ENCODE data around the gene SHANK1. TPM values are rescaled to one million over a fixed set of nuclear protein-coding genes. Genes with fewer than 3 reads are reported as not detected.

Gene SHANK1
- total RNA-seq, 1 donor from 2014 or later: 6.3 TPM

DNA sequence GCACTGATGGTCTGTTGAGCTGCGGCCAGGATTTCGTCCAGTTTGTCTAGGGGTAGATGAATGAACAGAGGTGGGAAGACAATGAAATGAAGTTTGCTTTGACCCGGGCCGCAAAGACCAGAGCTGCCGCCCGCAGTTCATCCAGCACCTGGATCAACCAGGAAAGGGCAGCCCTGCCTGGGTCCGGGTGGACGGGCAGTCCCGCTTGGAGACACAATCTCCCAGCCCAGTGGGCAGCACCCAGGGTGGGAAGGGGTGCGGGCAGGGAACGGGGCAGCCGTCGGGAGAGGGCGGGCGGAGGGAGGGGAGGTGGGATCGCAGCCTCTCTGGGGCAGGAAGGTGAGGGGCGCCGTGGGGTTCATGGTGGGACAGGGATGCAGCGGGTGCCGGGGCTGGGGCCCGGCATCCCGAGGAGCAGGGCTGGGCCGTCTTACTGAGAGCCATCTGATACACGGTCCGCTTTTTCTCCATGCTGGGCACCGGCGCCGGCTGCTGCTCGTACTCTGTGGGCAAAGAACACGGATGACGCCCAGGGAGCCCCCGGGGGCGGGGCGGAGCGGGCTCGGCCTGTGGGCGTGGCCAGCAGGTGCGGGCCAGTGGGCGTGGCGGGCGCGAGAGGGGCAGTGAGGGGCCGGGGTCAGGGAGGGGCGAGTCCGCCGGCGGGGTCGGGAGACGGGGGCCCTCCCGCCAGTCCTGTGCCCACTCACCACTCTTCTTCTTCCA is 33.1 kb downstream of the SHANK1 start:
- DNase-seq: no peak

DNA sequence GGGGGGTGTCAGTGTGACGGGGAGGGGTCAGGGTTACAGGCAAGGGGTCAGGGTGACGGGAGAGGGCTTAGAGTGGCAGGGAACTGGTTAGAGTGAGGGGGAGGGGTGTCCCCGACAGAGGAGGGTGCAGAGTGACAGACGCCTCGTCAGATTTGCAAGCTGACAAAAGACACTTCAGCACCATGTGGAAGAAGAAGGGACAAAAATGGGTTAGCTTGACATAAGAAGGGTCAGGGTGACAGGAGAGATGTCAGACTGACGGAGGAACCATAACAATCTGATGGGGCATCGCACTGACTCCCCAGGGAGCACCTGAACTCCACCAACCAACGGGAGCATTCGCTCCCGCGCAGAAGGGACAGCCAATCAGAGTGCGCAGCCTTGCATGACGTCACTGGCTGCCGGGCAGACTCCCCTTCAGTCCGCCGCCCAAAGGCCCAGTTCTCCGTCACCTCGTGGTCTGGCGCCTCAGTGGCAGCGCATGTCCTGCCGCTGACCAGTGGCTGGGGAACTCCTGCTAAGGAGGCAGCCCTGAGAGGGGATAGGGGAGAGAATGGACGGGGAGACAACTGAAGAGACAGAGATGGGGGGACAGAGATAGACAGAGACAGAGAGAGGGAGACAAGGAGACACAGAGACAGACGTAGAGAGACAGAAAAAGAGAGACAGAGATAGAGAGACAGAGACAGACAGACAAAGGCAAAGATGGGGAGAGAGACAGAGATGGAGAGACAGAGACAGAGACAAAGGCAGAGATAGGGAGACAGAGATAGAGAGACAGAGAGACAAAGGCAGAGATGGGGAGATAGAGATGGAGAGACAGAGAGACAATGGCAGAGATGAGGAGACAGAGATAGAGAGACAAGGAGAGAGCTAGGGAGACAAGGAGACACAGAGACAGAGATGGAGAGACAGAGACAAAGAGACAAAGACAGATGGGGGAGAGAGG is 40.2 kb downstream of the SHANK1 start:
- DNase-seq: peak; percentile 78

DNA sequence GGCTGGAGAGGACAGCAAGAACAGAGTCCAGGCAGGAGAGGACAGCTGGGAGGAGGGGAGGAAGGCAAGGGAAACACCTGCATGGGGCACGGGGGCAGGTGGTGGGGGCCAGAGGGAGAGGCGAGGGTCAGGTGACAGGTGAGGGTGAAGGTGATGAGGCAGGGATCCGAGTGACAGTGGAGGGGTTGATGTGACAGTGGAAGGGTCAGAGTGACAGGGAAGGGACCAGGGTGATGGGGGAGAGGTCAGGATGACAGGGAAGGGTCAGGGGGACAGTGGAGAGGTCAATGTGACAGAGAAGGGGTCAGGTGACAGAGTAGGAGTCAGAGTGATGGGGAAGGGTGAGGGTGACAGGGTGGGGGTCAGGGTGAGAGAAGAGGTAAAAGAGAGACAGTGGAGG is 41.3 kb downstream of the SHANK1 start:
- no peak for DNase-seq

DNA sequence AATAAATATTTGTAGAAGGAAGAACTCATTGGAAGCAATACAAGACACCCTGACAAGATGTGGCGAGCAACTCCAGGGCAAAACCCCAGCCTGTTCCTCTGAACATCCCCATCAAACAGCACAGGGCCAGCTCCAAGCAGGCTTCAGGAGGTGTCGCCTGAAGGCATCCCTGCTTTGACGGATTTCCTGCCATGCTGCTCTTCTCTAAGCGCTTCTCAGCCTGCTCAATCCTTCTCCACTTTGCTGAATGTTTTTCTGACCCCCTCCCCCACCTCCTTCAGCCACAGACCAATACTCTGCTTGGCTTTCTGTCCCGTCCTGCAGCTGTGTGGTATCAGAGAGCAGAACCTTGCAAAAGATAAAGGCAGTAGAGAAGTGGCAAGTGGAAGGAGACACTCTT is 42.0 kb downstream of the SHANK1 start:
- DNase-seq: no peak

DNA sequence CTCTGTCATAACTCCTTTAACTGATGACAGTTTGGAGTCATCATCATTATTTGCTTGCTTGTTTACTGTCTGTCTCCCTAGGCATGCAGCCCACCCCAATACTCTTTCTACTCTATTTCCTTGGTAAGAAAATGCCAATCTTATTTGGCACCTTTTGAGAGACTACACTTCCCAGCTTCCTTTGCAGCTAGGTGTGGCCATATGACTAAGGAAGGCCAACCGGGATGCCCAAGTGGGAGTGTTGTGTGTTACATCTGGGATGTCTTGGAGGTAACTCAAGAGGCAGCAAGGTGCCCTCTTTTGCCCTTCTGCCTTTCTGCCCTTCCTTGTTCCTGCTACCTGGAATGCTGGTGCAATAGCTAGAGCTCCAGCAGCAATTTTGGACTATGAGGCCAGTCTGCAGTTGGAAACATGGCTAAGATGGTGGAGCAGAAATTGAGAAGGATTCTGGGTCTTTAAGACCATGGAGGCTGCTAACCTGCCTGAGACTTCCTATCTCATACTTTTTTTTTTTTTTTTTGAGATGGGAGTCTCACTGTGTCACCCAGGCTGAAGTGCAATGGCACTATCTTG is 42.9 kb downstream of the SHANK1 start:
- no peak for DNase-seq

DNA sequence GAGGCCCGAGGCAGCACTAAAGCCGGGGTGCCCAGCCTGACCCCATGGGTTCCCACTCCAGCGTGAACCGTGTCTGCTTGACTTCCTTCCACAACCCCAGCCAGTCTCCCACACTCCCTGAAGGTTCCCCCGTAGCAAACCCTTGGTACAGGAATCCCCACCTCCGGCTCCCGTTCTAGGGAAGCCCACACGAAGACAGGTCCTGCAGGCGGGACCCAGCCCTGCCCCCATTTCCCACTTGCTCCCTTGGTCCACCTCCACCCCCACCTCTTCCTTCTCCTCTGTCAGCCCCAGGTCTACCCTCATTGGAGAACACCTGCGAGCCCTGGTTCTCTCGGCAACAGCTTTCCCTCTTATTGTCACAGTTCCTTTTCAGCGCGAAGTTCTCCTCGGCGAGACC is 46.5 kb downstream of the SHANK1 start:
- no peak for DNase-seq

DNA sequence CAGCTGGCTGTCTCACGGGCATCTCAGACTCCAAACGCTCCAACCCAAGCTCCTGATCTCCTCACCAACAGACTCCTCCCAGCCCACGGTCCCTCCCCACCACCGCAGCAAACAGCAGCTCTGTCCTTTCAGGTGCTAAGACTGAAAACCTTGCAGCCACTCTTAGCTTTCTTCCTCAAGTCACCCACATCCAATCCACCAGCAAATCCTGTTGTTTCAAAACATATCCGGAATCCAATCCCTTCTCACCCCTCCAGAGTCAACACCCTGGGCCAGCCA is 49.6 kb downstream of the SHANK1 start:
- DNase-seq: no peak

DNA sequence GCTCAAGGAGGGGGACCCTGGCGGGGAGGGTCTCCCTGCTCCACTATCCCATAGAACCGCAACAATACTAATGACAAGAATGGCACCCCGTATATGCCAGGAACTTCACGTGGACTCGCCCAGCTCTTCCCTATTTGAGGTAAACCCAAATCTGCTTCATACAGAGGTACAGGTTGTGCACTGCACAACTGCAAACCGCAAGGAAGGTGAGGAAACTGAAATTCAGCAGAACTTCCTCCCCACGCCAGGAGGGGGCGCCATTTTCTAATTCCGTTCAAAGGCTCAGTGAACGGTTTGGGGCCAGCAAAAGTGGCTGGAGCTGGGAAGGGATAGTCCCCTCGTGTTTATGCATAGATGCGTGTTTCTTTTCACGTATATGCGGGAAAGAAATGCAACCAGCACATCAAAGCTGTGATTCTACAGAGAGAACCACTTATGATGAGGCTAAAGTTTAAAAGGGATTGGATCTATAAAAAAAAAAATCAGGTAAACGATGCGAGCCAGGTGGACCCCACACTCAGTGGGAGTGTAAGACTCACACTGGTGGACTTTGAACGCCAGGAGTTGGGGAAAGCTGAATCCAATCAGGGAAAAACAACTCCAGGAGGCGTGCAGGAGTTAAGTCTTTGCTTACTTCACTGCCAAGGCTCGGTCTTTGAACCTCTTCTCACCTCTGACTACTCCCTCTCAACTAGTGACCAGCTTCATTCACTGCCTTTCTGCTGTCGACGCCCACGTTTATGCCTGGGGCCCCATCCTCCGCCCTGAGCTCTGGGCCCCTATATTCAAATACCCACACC is 50.1 kb downstream of the SHANK1 start:
- peak; percentile 31 for DNase-seq

DNA sequence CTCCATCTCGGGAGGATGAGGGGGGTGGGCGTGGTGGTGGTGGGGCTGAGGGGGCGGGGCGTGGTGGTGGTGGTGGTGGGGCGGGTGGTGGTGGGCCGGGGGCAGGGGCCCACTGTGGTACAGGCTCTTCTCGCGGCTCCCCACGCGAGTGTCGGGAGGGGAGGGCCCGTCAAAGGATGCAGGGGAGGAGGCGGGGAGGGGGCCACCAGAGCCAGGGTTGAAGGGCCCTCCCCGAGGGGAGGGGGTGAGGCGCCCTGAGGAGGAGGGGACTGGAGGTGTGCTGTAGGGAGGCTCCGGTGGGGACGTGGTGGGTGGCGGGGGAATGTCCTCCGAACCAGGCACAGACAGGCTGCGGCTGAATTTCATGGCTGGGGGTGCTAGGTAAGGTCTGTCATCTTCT is 50.7 kb downstream of the SHANK1 start:
- no peak for DNase-seq

DNA sequence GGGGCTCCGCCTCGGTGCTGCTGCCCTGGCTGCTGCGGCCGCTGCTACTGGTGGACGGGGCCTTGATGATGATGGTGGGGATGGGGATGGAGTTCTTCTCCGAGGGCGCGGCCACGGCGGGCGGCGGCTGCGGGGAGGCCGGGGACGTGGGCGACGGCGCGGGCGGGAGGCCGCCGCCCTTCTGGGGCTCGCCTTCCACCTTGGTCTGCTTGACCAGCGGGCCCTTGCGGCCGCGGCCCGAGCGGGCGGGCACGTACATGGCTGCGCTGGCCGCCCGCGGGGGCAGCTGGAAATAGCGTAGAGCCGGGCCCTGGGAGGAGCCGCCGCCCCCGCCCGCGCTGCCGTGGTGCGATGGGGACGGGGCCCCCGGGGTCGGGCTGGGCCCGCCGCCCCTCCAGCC is 51.2 kb downstream of the SHANK1 start:
- no peak for DNase-seq

DNA sequence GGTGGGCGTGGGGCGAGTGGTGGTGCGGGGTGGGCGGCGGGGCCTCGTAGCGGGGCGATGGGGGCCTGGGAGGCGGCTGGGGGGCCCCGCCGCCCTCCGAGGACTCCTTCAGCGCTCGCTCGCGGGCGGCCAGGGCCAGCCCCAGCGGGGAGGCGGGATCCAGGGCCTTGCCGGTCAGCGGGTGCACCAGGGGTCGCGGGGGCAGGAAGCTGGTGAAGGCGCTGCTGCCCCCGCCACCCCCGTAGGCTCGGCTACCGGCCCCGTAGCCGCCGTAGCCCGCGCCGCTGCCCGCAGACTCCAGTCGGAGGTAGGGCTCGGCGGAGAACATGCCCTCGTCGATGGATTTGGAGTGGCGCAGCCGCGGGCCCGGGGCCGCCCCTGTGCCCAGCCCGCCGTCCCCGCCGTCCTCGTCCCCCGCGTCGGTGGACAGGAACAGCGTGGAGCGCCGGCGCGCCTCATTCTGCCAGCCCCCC is 51.8 kb downstream of the SHANK1 start:
- no peak for DNase-seq

DNA sequence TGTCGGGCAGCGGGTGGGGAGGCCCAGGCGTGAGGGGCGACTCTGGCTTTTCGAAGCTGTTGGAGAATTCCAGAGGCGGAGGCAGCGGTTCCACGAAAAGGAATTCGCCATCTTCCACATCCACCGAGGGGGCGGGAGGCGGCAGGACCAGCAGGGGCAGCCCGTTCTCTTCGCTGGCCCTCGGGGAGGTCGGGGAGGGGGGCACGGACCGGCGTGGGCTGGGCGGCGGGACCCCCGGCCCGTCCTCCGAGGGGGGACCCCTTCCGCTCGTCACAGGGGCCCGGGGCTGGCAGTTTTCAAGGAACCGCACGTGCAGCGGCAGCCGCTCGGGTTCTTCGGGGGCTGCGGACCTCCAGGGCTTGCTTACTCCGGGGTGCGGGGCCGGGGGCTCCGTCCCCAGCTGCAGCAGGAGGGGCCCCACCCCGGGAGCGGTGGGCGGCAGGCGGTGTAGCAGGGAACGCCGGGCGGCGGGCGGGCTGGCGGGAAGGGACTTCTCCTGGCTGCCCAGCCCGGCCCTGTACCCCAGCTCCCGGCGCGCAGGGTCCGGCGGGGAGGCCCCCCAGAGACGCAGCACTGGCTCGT is 52.3 kb downstream of the SHANK1 start:
- DNase-seq: no peak

DNA sequence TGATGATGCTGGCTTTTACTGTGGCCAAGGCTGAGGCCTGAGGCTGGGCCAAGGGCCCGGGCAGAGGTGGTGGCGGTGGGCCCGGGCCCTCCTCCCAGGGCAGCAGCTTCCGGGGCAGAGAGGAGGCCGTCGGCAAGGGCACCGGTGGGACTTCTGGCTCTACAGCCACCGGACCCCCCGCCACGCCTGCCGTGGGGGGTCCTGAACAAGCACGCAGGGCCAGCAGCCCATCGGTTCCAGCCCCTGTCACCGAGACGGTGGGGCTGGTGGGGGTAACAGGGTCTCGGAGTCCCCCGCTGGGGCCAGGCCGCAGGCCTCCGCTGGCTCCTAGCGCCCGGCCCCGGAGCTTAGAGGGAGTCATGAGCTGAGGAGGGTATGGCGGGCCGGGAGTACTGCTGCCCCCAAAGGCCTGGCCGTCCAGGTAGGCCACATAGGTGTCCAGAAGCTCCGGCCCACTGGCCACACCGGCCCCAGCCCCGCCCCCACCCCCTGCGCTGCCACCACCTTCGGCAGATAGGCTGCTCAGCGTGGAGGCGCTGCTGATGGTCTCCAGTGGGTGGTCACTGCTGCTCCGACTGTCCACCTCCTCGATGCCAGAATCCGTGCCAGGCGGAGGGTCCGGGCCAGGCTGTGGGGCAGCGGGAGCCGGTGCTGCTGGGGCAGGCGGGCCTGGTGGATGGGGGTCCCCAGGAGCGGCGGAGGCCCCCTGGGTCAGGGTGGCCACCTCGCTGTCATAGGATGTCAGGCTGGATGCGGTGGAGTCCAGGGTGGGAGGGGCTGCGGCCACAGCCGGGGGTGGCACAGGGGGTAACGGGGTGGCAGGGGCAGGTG is 53.0 kb downstream of the SHANK1 start:
- no peak for DNase-seq

DNA sequence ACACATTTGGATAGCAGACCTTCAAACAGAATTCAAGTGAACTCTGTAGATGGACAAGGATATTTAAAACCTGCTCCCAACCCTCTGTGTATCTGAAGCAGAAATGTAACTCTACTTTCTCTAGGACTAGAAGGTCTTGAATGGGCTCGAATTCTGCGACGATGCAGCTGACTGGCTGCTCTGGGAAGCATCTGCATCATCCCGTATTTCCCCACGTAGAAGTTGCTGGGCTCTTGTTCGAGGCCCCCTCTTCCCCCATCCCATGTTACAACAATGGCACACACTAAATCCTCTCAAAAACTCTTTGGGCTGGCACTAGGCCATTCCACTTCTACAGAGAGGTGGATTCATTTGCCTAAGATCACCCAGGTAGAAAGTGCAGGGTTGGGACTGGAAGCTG is 55.4 kb downstream of the SHANK1 start:
- no peak for DNase-seq

DNA sequence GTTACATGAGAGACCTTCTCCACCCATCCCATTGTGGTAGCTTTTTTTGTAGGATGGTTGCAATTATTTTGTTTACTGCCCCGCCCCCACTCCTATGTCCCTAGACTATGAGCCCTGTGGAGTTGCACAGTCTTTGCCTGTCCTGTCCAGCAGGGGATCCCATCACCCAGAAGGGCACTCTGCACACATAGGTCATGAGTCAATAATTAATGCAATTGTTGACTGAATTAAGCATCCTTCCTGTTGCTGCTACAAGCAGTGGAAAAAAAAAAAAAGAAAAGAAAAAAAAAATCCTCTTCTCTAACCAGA is 56.2 kb downstream of the SHANK1 start:
- no peak for DNase-seq

DNA sequence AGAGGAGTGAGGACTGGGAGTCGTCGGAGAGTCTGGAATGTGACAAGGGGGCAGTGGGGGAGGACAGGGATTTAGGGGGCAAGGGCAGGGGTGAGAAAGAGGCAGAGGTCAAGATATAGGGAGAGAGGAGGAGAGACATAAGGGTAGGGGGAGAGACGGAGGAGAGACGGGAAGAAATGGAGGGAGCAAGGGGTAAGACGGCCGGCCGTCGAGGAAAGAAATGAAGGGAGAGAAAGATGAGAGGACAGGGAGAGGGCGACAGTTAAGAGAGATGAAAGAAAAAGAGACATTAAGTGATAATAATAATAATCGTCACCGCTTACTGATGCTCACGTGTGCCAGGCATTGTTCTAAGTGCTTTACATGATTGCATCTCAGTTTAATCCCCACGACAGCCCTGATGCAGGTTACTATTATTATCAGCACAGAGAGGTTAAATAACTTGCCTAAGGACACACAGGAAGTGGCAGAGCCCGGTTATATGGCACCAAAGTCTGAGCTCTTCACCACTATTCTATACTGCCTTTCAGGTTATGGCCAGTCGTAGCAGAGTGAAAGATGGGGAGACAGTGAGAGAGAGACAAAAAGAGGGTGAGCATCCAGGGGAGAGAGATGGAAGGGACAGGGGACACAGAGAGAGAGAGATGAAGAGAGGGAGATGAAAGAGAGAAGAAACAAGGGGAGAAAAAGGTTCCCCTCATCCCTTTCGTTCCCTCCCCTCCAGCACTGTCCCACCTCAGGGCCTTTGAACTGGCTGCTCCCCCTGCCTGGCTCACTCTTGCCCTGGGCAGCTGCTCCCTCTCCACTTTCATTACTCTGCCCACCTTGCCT is 56.7 kb downstream of the SHANK1 start:
- no peak for DNase-seq

DNA sequence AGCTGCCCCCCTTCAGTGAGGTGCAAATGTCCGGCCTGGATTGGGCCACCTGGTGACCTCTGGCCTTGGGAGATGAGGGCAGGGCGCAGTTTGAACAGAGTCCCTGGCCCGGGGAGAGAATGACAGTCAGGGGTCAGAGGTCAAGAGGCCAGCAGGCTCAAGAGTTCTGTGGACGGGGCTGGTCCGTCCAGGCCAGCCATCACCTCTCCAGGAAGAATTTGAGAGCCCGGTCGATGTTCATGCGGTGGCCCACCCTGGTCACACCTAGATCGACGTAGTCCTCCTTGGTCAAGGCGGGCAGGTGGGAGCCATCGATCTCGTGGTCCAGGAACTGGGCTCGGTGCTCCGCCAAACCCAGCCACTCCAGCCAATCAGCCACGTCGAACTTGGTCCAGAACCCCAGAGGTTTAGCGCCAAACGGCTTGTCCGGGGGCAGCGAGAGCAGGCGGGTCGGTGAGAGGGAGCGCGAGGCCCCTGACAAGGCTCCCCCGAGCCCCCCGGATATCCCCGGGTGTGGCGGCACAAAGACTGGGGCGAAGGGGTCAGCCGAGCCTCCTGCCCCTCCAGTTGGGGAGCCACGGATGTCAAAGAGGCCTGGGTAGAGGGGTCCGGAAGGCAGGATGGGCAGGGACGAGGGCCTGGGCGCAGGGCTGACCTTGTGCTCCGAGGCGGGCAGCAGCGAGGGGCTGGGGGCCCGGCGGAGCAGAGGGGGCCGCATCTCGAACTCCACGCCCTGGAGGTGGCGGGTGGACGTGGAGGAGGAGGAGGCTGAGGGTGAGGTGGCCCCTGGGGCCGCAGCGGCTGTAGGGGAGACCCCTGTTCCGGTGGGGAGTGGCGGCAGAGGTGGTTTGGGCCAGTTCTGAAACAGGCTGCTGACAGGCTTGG is 57.6 kb downstream of the SHANK1 start:
- no peak for DNase-seq

DNA sequence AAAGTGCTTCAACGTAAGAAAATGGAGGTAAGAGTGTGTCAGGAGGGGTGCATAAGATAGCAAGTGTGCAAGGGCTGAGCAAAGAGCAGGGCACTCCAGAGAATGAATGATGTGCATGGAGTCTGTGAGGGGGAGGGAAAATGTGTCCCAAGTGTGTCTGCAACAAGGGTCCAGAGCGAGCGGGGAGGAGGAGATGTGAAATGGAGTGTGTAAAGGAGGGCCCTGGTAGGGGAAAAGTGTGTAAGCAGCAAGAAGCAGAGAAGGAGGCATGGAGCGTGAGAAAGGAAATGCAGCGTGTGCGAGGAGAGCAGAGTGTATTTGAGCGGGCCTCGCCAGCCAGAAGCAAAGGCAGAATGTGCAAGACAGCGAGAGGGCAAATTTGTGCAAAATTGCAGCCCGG is 58.6 kb downstream of the SHANK1 start:
- no peak for DNase-seq

DNA sequence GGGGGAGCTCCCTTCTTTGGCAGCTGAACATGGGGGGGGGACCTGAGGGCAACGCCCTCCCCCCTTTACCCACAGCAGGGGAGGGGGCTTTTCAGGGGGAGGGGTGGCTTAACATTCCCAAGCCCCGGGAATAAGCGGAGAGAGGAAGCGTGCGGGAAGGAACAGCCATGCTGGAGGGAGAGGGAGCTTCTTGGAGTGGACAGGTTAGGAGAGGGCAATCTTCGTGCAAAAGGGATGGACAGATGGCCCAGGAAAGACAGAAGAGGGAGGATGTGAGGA is 59.6 kb downstream of the SHANK1 start:
- DNase-seq: no peak

All from tongue (tissue), 2 donors.